ENCODE results near the gene CFAP119.
"Not testable (repeated sequence)": the region's sequence is repeated elsewhere in the genome, so short reads cannot be mapped to it uniquely, and the experiment has no call there.

DNA sequence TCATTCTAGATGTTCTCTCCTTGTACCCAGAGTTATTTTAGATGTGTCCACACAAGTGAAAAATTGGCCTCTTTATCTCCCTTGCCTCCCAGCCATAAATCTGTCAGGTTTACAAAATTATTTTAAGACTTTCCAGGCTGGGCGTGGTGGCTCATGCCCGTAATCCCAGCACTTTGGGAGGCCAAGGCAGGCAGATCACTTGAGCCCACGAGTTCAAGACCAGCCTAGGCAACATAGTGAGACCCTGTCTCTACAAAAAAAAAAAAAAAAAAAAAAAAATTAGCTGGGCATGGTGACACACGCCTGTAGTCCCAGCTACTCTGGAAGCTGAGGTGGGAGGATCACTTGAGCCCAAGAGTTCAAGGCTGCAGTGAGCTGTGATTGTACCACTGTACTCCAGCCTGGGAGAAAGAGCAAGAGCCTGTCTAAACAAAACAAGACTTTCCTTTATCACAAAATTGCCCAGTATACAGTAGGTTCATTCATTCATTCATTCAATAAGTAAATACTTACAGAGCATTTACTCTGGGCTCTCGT lies 47.1 kb upstream of the CFAP119 start:
- TF ChIP-seq POLR2A (IDR thresholded peaks at IDR 0.05; ENCODE audit: low read depth, low read length); POLR2AphosphoS5 (IDR thresholded peaks at IDR 0.05; ENCODE audit: low read depth, low read length); PAX5 (IDR thresholded peaks at IDR 0.05; ENCODE audit: insufficient read depth, low read length, severe bottlenecking); TAF1 (IDR thresholded peaks at IDR 0.05; ENCODE audit: low read depth, low read length): not testable (repeated sequence)
